GM23338 (cell line): Measurements from ENCODE around the gene FAM241B. TPM values are rescaled to one million over a fixed set of nuclear protein-coding genes. Genes with fewer than 3 reads are reported as not detected.

Experiments used
- ATAC-seq: fragments of 200-7000 bp; cut with Tn5 transposase; 3 replicates; pipeline ENCODE4 v1.9.1; 2020
- DNase-seq: peaks from one replicate; pipeline ENCODE4 v3.0.0-alpha.2; 2015; ENCODE audit warnings: low spot score
- H2AFZ ChIP-seq: fragments of 200-600 bp; sonication (generic); 2 replicates; pipeline ENCODE4 v1.8.0; 2016; ENCODE audit warnings: antibody characterized with exemption, mild to moderate bottlenecking, moderate library complexity
- H3F3A ChIP-seq: fragments of 200-600 bp; sonication (generic); replicated peaks from 2 replicates; pipeline ENCODE4 v1.8.0; 2017; ENCODE audit warnings: antibody characterized with exemption, mixed run types, low read depth
- H3K27ac ChIP-seq: fragments of 200-600 bp; sonication (generic); 2 replicates; pipeline ENCODE4 v1.6.1; 2016; ENCODE audit warnings: low read depth
- H3K27me3 ChIP-seq: fragments of 200-600 bp; sonication (generic); 2 replicates; pipeline ENCODE4 v1.8.0; 2016; ENCODE audit warnings: mild to moderate bottlenecking, mixed run types, moderate library complexity; ENCODE audit not compliant: insufficient read depth
- H3K36me3 ChIP-seq: fragments of 200-600 bp; sonication (generic); 2 replicates; pipeline ENCODE4 v1.8.0; 2016; ENCODE audit warnings: mild to moderate bottlenecking; ENCODE audit not compliant: insufficient read depth
- H3K4me1 ChIP-seq: fragments of 200-600 bp; sonication (generic); 2 replicates; pipeline ENCODE4 v1.8.0; 2016; ENCODE audit warnings: mild to moderate bottlenecking, moderate library complexity; ENCODE audit not compliant: insufficient read depth
- H3K4me2 ChIP-seq: fragments of 200-600 bp; sonication (generic); 2 replicates; pipeline ENCODE4 v1.7.1; 2017; ENCODE audit warnings: mixed run types
- H3K4me3 ChIP-seq: fragments of 200-600 bp; sonication (generic); 2 replicates; pipeline ENCODE4 v1.6.1; 2016; ENCODE audit warnings: mixed run types
- H3K79me2 ChIP-seq: fragments of 200-600 bp; sonication (generic); replicated peaks from 2 replicates; pipeline ENCODE4 v1.8.0; 2017; ENCODE audit warnings: mild to moderate bottlenecking; ENCODE audit not compliant: insufficient read depth
- H3K9me2 ChIP-seq: fragments of 200-600 bp; sonication (generic); 2 replicates; pipeline ENCODE4 v1.8.0; 2017; ENCODE audit not compliant: insufficient read depth
- H4K20me1 ChIP-seq: fragments of 200-600 bp; sonication (generic); replicated peaks from 2 replicates; pipeline ENCODE4 v1.8.0; 2017; ENCODE audit warnings: mild to moderate bottlenecking; ENCODE audit not compliant: insufficient read depth
- H3K27ac Mint-ChIP-seq: 2 replicates; pipeline ENCODE4 v1.8.0; 2020; ENCODE audit warnings: inconsistent platforms, mild to moderate bottlenecking, moderate library complexity, mixed read lengths
- H3K27me3 Mint-ChIP-seq: 3 replicates; pipeline ENCODE4 v1.8.0; 2022; ENCODE audit warnings: low read depth, mild to moderate bottlenecking, moderate library complexity, mixed read lengths, inconsistent platforms; ENCODE audit not compliant: insufficient read depth, poor library complexity
- H3K36me3 Mint-ChIP-seq: 3 replicates; pipeline ENCODE4 v1.8.0; 2021; ENCODE audit warnings: low read depth, mild to moderate bottlenecking, inconsistent platforms, moderate library complexity, mixed read lengths
- H3K4me1 Mint-ChIP-seq: 3 replicates; pipeline ENCODE4 v1.8.0; 2020; ENCODE audit warnings: mild to moderate bottlenecking, inconsistent platforms, mixed read lengths
- H3K4me3 Mint-ChIP-seq: 3 replicates; pipeline ENCODE4 v1.8.0; 2021; ENCODE audit warnings: moderate library complexity, mild to moderate bottlenecking, inconsistent platforms, mixed read lengths
- H3K9me3 Mint-ChIP-seq: 3 replicates; pipeline ENCODE4 v1.8.0; 2020; ENCODE audit warnings: moderate library complexity, mild to moderate bottlenecking, inconsistent platforms, mixed read lengths
- CREB1 ChIP-seq: fragments of 250-450 bp; sonication (Bioruptor Pico); IDR thresholded peaks from 2 replicates; pipeline ENCODE4 v1.5.0; 2020; ENCODE audit warnings: low read depth, mild to moderate bottlenecking, moderate library complexity
- EZH2 ChIP-seq: fragments of 200-600 bp; sonication (generic); IDR thresholded peaks from one replicate; pipeline ENCODE4 v1.8.0; 2017; ENCODE audit warnings: antibody characterized with exemption, mild to moderate bottlenecking, low read depth; ENCODE audit not compliant: unreplicated experiment
- JUNB ChIP-seq: IDR thresholded peaks from one replicate; pipeline ENCODE4 v1.6.1; 2016; ENCODE audit warnings: antibody characterized with exemption; ENCODE audit not compliant: unreplicated experiment
- NANOG ChIP-seq: IDR thresholded peaks from 2 replicates; pipeline ENCODE4 v1.6.1; 2016; ENCODE audit warnings: antibody characterized with exemption, borderline replicate concordance
- POLR2AphosphoS5 ChIP-seq: IDR thresholded peaks from 2 replicates; pipeline ENCODE4 v1.6.1; 2016; ENCODE audit warnings: antibody characterized with exemption, low read depth
- REST ChIP-seq: IDR thresholded peaks from one replicate; pipeline ENCODE4 v1.6.1; 2018; ENCODE audit warnings: antibody characterized with exemption; ENCODE audit not compliant: unreplicated experiment
- ZNF462 ChIP-seq: fragments of 250-450 bp; sonication (Bioruptor Pico); IDR thresholded peaks from 2 replicates; pipeline ENCODE4 v1.5.0; 2020; ENCODE audit warnings: mild to moderate bottlenecking, moderate library complexity
- polyA plus RNA-seq: library from polyadenylated mRNA; unstranded; fragments of >200 nt; fragmentation: Nextera tagmentation; extraction: Ambion mirVana; gene quantifications from 2 replicates; pipeline ENCODE4 v1.2.1, GENCODE V29; 2016
- total RNA-seq: library from RNA; depleted of rRNA; stranded (reverse); fragments of >200 nt; shearing (Covaris generic); gene quantifications from 2 replicates; pipeline ENCODE4 v1.2.3, GENCODE V29; 2014

The FAM241B gene
- total and polyA plus RNA-seq, 2 experiments from 2014 or later = 6.7 to 28.3 TPM

GRCh38 chr10:69635428-69636272 lies 5.6 kb downstream of the FAM241B start:
- no peak for TF ChIP-seq ZNF462 (CRISPR knock-in tag)
- TF ChIP-seq NANOG = no peak
- no peak for TF ChIP-seq EZH2
- TF ChIP-seq REST = no peak
- no peak for TF ChIP-seq CREB1 (CRISPR knock-in tag)
- TF ChIP-seq JUNB = no peak
- TF ChIP-seq POLR2AphosphoS5 = no peak
- peaks cover 18% of the 10 kb centered on the region for H3K36me3 Mint-ChIP-seq
- DNase-seq = no peak
- H3K27ac Mint-ChIP-seq = no peak overlapping the region
- Histone ChIP-seq H4K20me1 (no peaks in the 10 kb centered on the region), H3K4me3 (no peak overlapping the region), H2AFZ (no peak overlapping the region), H3K4me1 (peaks cover 9% of the 10 kb centered on the region; the same call in 1 of the 2 replicates), H3K9me2 (no peaks in the 10 kb centered on the region), H3K27me3 (0 out of 2 replicates have a peak, but pooled peaks cover 6% of the 10 kb centered on the region), H3K4me2 (no peak overlapping the region), H3K27ac (no peak overlapping the region), H3K36me3 (no peaks in the 10 kb centered on the region), H3K79me2 (no peaks in the 10 kb centered on the region; the same call in 1 of the 2 replicates), H3F3A (no peaks in the 10 kb centered on the region)
- H3K4me3 Mint-ChIP-seq = no peak overlapping the region
- no peak for ATAC-seq
- H3K27me3 Mint-ChIP-seq = peaks cover 4% of the 10 kb centered on the region
- peaks cover 19% of the 10 kb centered on the region for H3K4me1 Mint-ChIP-seq
- no peaks in the 10 kb centered on the region; the same call in 2 of the 3 replicates for H3K9me3 Mint-ChIP-seq
